Measurements from ENCODE around the gene KCTD21.
"Not testable (repeated sequence)": the region's sequence is repeated elsewhere in the genome, so short reads cannot be mapped to it uniquely, and the experiment has no call there.

The KCTD21 gene

DNA sequence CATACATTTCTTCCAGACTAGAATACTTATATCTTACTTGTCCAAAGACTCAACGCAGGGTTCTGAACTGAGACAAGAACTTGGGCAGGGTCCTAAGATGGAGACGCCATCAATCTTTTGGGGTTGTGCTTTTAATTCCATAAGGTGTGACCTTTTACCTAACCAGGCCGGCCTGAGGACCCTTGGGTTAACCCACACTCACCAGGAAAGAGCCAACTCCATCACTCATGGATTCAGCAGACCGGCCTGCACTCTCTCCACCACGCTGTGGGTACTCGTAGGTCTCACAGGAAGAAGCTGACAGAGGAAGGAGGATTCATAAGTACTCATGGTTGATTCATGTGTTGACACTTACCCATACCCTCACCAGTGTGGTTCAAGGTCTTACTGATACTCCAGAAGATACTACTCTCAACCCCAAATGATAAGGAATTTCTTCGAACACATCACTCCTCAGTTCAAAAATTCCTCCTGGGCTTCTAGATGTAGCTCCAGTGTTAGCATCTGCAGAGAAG, 36.5 kb upstream of the KCTD21 start:
- H3K36me3 ChIP-seq (ENCODE audit: low read length), result no peaks in the 10 kb centered on the region
- H3K27ac ChIP-seq (ENCODE audit: low read depth, low read length), result no peak overlapping the region
- H3F3A ChIP-seq (ENCODE audit: insufficient read depth), result no peaks in the 10 kb centered on the region
- no peak overlapping the region for H3K9ac ChIP-seq (ENCODE audit: low read length)
- TF ChIP-seq, protein P1, sequence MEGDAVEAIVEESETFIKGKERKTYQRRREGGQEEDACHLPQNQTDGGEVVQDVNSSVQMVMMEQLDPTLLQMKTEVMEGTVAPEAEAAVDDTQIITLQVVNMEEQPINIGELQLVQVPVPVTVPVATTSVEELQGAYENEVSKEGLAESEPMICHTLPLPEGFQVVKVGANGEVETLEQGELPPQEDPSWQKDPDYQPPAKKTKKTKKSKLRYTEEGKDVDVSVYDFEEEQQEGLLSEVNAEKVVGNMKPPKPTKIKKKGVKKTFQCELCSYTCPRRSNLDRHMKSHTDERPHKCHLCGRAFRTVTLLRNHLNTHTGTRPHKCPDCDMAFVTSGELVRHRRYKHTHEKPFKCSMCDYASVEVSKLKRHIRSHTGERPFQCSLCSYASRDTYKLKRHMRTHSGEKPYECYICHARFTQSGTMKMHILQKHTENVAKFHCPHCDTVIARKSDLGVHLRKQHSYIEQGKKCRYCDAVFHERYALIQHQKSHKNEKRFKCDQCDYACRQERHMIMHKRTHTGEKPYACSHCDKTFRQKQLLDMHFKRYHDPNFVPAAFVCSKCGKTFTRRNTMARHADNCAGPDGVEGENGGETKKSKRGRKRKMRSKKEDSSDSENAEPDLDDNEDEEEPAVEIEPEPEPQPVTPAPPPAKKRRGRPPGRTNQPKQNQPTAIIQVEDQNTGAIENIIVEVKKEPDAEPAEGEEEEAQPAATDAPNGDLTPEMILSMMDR (IDR thresholded peaks at IDR 0.05; ENCODE audit: insufficient read depth, low read length, poor library complexity, severe bottlenecking), result no peak
- no peaks in the 10 kb centered on the region for H3K9me3 ChIP-seq (ENCODE audit: insufficient read depth, low read length)
- H3K27me3 ChIP-seq (ENCODE audit: low read length), result no peaks in the 10 kb centered on the region
- no peak overlapping the region for H2AFZ ChIP-seq (ENCODE audit: low read depth, low read length, severe bottlenecking)
- no peaks in the 10 kb centered on the region for H4K20me1 ChIP-seq (ENCODE audit: low read depth, low read length)
- no peak overlapping the region for H3K4me3 ChIP-seq (ENCODE audit: insufficient read depth, low read length, poor library complexity, severe bottlenecking)
- no peak overlapping the region for H3K4me2 ChIP-seq (ENCODE audit: low read depth, low read length, poor library complexity, severe bottlenecking)
- H3K9me2 ChIP-seq (replicated peaks; ENCODE audit: insufficient read depth, low read length), result no peaks in the 10 kb centered on the region
- no peaks in the 10 kb centered on the region for H3K79me2 ChIP-seq (ENCODE audit: insufficient read depth, low read length)

DNA sequence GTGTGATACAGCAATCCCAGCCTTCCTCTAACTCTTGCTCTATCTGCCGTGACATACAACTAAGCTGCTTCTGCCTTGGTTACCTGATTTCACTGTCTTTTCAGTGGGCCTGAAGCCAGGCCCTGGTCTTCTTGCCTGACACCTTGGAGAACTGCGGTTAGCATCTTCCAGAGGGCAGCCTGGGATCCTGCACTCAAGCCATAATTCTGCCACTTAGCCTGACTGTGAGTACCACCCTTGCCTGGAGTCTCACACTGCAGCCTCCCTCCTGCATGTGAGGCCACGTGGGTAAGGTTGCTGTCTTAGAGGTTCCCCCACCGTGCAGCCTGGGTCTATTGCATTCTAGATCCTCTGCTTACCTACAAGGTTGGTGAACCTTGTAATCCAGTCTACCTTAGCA, 36.1 kb upstream of the KCTD21 start:
- H3K4me2 ChIP-seq (ENCODE audit: low read depth, low read length, poor library complexity, severe bottlenecking), result no peak overlapping the region
- TF ChIP-seq, protein P1 (IDR thresholded peaks at IDR 0.05; ENCODE audit: insufficient read depth, low read length, poor library complexity, severe bottlenecking), result no peak
- no peak for TF ChIP-seq EZH2phosphoT487 (conservative IDR thresholded peaks at IDR 0.05; ENCODE audit: low read length)

DNA sequence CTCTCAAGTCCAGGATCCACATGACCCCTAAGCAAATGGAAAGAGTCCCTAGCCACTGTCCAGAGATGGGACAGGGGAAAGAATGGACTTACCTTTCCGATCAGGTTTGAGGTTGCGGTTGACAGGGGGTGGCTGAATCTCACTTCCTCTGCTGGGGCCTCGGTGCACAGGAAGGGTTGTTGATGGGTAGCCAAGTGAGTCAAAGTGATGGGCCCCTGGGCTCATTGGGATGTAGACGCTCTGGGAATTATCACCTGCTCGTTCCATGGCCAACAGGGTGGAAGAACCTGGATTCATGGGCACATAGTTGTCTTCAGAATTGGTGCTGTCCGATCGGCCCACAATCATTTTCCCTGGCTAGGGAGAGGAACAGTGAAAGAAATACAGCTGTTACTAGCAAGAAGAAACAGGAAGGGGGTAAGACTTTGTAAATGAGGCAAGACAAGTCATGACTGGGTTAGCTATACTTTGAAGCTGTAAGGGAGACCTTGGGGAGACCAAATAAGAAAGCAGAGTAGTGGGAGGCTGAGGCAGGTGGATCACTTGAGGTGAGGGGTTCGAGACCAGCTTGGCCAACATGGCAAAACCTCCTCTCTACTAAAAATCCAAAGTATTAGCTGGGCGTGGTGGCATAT, 35.0 kb upstream of the KCTD21 start:
- Histone ChIP-seq H3K9me2 (replicated peaks; ENCODE audit: insufficient read depth, low read length) (no peaks in the 10 kb centered on the region), H3K9me3 (ENCODE audit: insufficient read depth, low read length) (no peaks in the 10 kb centered on the region), H3K79me2 (ENCODE audit: insufficient read depth, low read length) (no peaks in the 10 kb centered on the region), H3K36me3 (ENCODE audit: low read length) (no peaks in the 10 kb centered on the region), H3K27ac (ENCODE audit: low read depth, low read length) (no peak overlapping the region), H3K4me2 (ENCODE audit: low read depth, low read length, poor library complexity, severe bottlenecking) (no peak overlapping the region), H3K9ac (ENCODE audit: low read length) (no peak overlapping the region), H3F3A (ENCODE audit: insufficient read depth) (no peaks in the 10 kb centered on the region), H3K4me3 (ENCODE audit: insufficient read depth, low read length, poor library complexity, severe bottlenecking) (no peak overlapping the region), H3K27me3 (ENCODE audit: low read length) (no peaks in the 10 kb centered on the region), H2AFZ (ENCODE audit: low read depth, low read length, severe bottlenecking) (no peak overlapping the region), H4K20me1 (ENCODE audit: low read depth, low read length) (no peaks in the 10 kb centered on the region)
- TF ChIP-seq, protein P1 (IDR thresholded peaks at IDR 0.05; ENCODE audit: insufficient read depth, low read length, poor library complexity, severe bottlenecking), result no peak
- TF ChIP-seq EZH2phosphoT487 (conservative IDR thresholded peaks at IDR 0.05; ENCODE audit: low read length), result no peak

More for the DNA sequence above, 36.1 kb upstream of the KCTD21 start:
- H3F3A ChIP-seq (ENCODE audit: insufficient read depth), result no peaks in the 10 kb centered on the region
- H3K27ac ChIP-seq (ENCODE audit: low read depth, low read length), result no peak overlapping the region
- no peak overlapping the region for H2AFZ ChIP-seq (ENCODE audit: low read depth, low read length, severe bottlenecking)
- H3K9me3 ChIP-seq (ENCODE audit: insufficient read depth, low read length), result no peaks in the 10 kb centered on the region
- no peaks in the 10 kb centered on the region for H3K79me2 ChIP-seq (ENCODE audit: insufficient read depth, low read length)
- no peaks in the 10 kb centered on the region for H3K9me2 ChIP-seq (replicated peaks; ENCODE audit: insufficient read depth, low read length)
- no peaks in the 10 kb centered on the region for H3K27me3 ChIP-seq (ENCODE audit: low read length)
- H3K9ac ChIP-seq (ENCODE audit: low read length), result no peak overlapping the region
- H3K4me3 ChIP-seq (ENCODE audit: insufficient read depth, low read length, poor library complexity, severe bottlenecking), result no peak overlapping the region
- H4K20me1 ChIP-seq (ENCODE audit: low read depth, low read length), result no peaks in the 10 kb centered on the region
- no peaks in the 10 kb centered on the region for H3K36me3 ChIP-seq (ENCODE audit: low read length)

DNA sequence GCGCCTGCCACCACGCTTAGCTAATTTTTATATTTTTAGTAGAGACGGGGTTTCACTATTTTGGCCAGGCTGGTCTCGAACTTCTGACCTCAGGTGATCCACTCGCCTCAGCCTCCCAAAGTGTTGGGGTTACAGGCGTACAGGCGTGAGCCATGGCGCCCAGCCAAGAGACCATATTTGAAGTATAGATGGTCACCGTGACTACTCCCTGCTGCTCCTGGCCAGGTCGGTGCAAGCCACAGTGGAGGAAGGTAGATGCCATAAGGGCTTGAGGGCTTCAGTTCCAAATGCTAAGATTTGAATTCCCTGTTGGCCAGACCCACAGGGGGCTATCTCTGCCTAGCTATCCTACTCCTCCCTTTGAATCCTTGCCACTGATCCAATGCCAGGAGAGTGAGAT, 34.3 kb upstream of the KCTD21 start:
- not testable (repeated sequence) for H3K9me2 ChIP-seq (replicated peaks; ENCODE audit: insufficient read depth, low read length); H4K20me1 ChIP-seq (ENCODE audit: low read depth, low read length); H3K9ac ChIP-seq (ENCODE audit: low read length); H3K9me3 ChIP-seq (ENCODE audit: insufficient read depth, low read length); H3F3A ChIP-seq (ENCODE audit: insufficient read depth); H3K4me2 ChIP-seq (ENCODE audit: low read depth, low read length, poor library complexity, severe bottlenecking); H3K27me3 ChIP-seq (ENCODE audit: low read length); H3K79me2 ChIP-seq (ENCODE audit: insufficient read depth, low read length); H3K4me3 ChIP-seq (ENCODE audit: insufficient read depth, low read length, poor library complexity, severe bottlenecking); H2AFZ ChIP-seq (ENCODE audit: low read depth, low read length, severe bottlenecking); H3K36me3 ChIP-seq (ENCODE audit: low read length); H3K27ac ChIP-seq (ENCODE audit: low read depth, low read length)
